ENCODE data around the gene TPD52L1.

Gene TPD52L1

GRCh38 chr6:125267806-125268523 is 114.4 kb downstream of the TPD52L1 start:
- no peaks in the 10 kb centered on the region for H3K36me3 ChIP-seq (replicated peaks; ENCODE audit: low read depth, low read length)
- H3K4me2 ChIP-seq (ENCODE audit: low read length) = no peak overlapping the region
- H4K20me1 ChIP-seq (ENCODE audit: insufficient read depth, low read length) = no peaks in the 10 kb centered on the region
- H3K9me3 ChIP-seq (ENCODE audit: insufficient read depth, low read length) = no peaks in the 10 kb centered on the region
- H3K4me1 ChIP-seq (ENCODE audit: low read length) = no peaks in the 10 kb centered on the region
- no peak overlapping the region for H3K9ac ChIP-seq (ENCODE audit: low read length)
- H3K27me3 ChIP-seq (ENCODE audit: low read depth, low read length) = no peaks in the 10 kb centered on the region
- no peaks in the 10 kb centered on the region for H3K79me2 ChIP-seq (ENCODE audit: low read length)
- H3K27ac ChIP-seq (ENCODE audit: low read length) = no peak overlapping the region
- TF ChIP-seq EZH2phosphoT487 (IDR thresholded peaks at IDR 0.05; ENCODE audit: low read depth) (no peak), CTCF (IDR thresholded peaks at IDR 0.05; ENCODE audit: low read depth, low read length) (no peak)
- no peak overlapping the region for H3K4me3 ChIP-seq (ENCODE audit: low read length)
- no peak overlapping the region for H2AFZ ChIP-seq (ENCODE audit: low read depth, low read length)

GRCh38 chr6:125268765-125269164 is 115.2 kb downstream of the TPD52L1 start:
- no peaks in the 10 kb centered on the region for H3K79me2 ChIP-seq (ENCODE audit: low read length)
- H3K4me2 ChIP-seq (ENCODE audit: low read length) = no peak overlapping the region
- no peaks in the 10 kb centered on the region for H3K4me1 ChIP-seq (ENCODE audit: low read length)
- H3K9ac ChIP-seq (ENCODE audit: low read length) = no peak overlapping the region
- TF ChIP-seq EZH2phosphoT487 (IDR thresholded peaks at IDR 0.05; ENCODE audit: low read depth) (no peak), CTCF (IDR thresholded peaks at IDR 0.05; ENCODE audit: low read depth, low read length) (no peak)
- H3K9me3 ChIP-seq (ENCODE audit: insufficient read depth, low read length) = no peaks in the 10 kb centered on the region
- H3K27ac ChIP-seq (ENCODE audit: low read length) = no peak overlapping the region
- H3K36me3 ChIP-seq (replicated peaks; ENCODE audit: low read depth, low read length) = no peaks in the 10 kb centered on the region
- H2AFZ ChIP-seq (ENCODE audit: low read depth, low read length) = no peak overlapping the region
- no peaks in the 10 kb centered on the region for H4K20me1 ChIP-seq (ENCODE audit: insufficient read depth, low read length)
- no peak overlapping the region for H3K4me3 ChIP-seq (ENCODE audit: low read length)
- H3K27me3 ChIP-seq (ENCODE audit: low read depth, low read length) = no peaks in the 10 kb centered on the region

- TF ChIP-seq EZH2phosphoT487 (IDR thresholded peaks at IDR 0.05; ENCODE audit: low read depth) (no peak), CTCF (IDR thresholded peaks at IDR 0.05; ENCODE audit: low read depth, low read length) (no peak)
- Histone ChIP-seq H3K4me2 (ENCODE audit: low read length) (no peak overlapping the region), H3K27me3 (ENCODE audit: low read depth, low read length) (no peaks in the 10 kb centered on the region), H3K9me3 (ENCODE audit: insufficient read depth, low read length) (no peaks in the 10 kb centered on the region), H3K79me2 (ENCODE audit: low read length) (no peaks in the 10 kb centered on the region), H4K20me1 (ENCODE audit: insufficient read depth, low read length) (no peaks in the 10 kb centered on the region), H3K27ac (ENCODE audit: low read length) (no peak overlapping the region), H3K4me1 (ENCODE audit: low read length) (no peaks in the 10 kb centered on the region), H2AFZ (ENCODE audit: low read depth, low read length) (no peak overlapping the region), H3K36me3 (replicated peaks; ENCODE audit: low read depth, low read length) (no peaks in the 10 kb centered on the region), H3K9ac (ENCODE audit: low read length) (no peak overlapping the region), H3K4me3 (ENCODE audit: low read length) (no peak overlapping the region)
Measured at GRCh38 chr6:125269328-125269985, 115.9 kb downstream of the TPD52L1 start.

- H3K79me2 ChIP-seq (ENCODE audit: low read length) = no peaks in the 10 kb centered on the region
- no peak for TF ChIP-seq CTCF (IDR thresholded peaks at IDR 0.05; ENCODE audit: low read depth, low read length)
- no peak for TF ChIP-seq EZH2phosphoT487 (IDR thresholded peaks at IDR 0.05; ENCODE audit: low read depth)
- no peak overlapping the region for H3K27ac ChIP-seq (ENCODE audit: low read length)
- no peaks in the 10 kb centered on the region for H3K27me3 ChIP-seq (ENCODE audit: low read depth, low read length)
- H3K4me2 ChIP-seq (ENCODE audit: low read length) = no peak overlapping the region
- no peaks in the 10 kb centered on the region for H3K4me1 ChIP-seq (ENCODE audit: low read length)
- peaks cover 6% of the 10 kb centered on the region for H3K36me3 ChIP-seq (replicated peaks; ENCODE audit: low read depth, low read length)
- no peak overlapping the region for H2AFZ ChIP-seq (ENCODE audit: low read depth, low read length)
- no peaks in the 10 kb centered on the region for H4K20me1 ChIP-seq (ENCODE audit: insufficient read depth, low read length)
- no peaks in the 10 kb centered on the region for H3K9me3 ChIP-seq (ENCODE audit: insufficient read depth, low read length)
- no peak overlapping the region for H3K9ac ChIP-seq (ENCODE audit: low read length)
- no peak overlapping the region for H3K4me3 ChIP-seq (ENCODE audit: low read length)
Measured at GRCh38 chr6:125270380-125270779, 116.8 kb downstream of the TPD52L1 start.

Measured in OCI-LY3 (cell line).